ENCODE data around the gene DOK5.
A peak's percentile ranks its signal among the peaks of the same experiment; 100 is the strongest.

The DOK5 gene

DNA sequence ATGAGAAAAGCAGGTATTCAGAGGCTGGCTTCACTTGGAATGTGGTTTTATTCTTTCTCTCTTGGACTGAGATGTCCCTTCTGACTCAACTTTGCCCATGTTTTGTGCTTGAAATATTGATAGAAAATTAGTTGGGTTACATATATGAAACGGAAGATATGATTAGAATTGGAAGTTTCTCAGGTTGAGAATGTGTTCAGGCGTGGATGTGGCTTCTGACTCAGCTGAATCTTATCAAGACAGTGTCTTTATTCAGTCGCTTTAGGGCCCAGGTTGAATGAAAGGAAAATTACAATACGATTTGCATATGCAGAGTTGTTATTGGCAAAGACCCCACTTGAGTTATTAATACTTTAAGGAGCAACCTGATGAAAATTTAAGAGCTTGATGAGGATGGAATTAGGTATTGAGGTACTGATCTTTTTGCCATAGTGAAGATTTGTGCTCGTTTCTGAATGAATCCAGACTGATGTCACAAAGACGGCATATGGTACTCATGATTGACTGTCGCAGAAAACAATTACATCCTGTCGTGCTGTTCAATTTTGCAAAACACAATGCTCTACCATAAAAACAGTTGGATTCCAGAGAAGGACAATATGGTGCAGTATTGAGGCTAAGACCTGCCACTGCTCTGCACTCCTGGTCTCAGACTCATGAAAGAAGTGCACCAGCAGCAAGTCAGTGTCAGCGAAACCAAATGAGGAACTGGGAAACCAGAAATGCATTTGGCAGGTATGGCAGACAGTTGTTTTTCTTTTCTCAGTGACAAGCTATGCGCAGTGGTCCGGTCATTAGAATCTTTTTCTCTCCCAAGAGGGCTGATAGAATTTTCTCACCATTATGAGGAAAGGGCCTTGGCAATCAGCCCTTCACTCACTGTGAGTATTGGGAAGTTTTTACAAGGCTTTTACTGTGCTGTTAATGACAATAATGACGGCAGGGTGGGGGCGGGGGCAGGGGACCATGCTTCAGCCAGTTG lies 158.3 kb downstream of the DOK5 start:
- TF ChIP-seq POLR2A (IDR thresholded peaks at IDR 0.05; ENCODE audit: low read depth, low read length) = no peak
- no peak for DNase-seq (ENCODE audit: insufficient read length, low spot score)
- no peak for FAIRE-seq

DNA sequence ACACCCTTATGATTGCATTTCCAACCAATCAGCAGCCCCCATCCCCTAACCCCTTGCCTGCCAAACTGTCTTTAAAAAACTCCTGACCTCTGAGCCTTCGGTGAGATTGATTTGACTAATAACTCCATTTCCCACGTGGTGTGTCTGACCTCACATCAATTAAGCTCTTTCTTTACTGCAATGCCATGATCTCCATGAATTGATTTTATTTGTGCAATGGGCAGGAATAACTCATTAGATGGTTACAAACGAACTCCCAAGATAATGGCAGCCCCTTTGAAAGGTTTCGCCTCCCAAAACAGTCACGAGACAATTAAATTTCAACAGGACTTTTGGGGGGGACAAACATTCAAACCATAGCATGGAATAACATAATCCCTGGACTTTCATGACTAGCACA lies 161.2 kb downstream of the DOK5 start:
- FAIRE-seq (no peak), DNase-seq (ENCODE audit: insufficient read length, low spot score) (no peak)
- TF ChIP-seq POLR2A (IDR thresholded peaks at IDR 0.05; ENCODE audit: low read depth, low read length) = no peak

DNA sequence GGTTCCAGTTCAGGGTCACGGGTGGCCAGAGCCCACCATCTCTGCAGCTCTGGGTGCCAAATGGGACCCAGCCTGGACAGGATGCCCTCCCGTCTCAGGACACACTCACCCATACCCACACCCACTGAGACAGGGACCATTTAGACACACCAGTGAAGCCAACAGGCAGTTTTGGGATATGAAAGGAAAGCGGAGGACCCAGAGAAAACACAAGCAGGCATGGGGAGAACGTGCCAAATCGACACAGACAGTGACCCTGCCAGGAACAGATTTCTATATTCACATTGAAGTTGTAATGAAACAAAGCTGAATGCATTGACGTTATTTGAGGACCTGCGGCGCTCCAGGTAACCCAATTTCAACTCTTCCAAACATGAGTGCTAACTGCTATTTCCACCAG lies 164.5 kb downstream of the DOK5 start:
- DNase-seq (ENCODE audit: insufficient read length, low spot score) = no peak
- FAIRE-seq = no peak
- TF ChIP-seq POLR2A (IDR thresholded peaks at IDR 0.05; ENCODE audit: low read depth, low read length) = no peak

DNA sequence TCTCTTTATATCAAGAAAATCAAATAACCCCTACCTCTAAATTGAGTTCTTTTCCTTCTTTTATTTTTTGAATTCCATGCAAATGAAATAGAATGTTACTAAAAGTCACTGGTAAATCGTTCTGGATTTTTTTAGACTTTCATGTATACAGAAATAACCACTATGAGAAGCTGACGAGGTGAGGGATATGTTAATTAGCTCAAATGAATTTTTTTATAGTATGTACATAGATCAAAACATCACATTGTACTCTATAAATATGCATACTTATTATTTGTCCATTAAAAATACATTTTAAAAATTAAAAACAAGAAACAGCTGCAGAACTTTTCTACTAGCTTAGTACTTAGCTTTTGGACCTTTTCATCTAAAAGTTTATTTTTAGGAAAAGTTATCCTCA lies 165.4 kb downstream of the DOK5 start:
- DNase-seq (ENCODE audit: insufficient read length, low spot score) (no peak), FAIRE-seq (no peak)
- no peak for TF ChIP-seq POLR2A (IDR thresholded peaks at IDR 0.05; ENCODE audit: low read depth, low read length)

DNA sequence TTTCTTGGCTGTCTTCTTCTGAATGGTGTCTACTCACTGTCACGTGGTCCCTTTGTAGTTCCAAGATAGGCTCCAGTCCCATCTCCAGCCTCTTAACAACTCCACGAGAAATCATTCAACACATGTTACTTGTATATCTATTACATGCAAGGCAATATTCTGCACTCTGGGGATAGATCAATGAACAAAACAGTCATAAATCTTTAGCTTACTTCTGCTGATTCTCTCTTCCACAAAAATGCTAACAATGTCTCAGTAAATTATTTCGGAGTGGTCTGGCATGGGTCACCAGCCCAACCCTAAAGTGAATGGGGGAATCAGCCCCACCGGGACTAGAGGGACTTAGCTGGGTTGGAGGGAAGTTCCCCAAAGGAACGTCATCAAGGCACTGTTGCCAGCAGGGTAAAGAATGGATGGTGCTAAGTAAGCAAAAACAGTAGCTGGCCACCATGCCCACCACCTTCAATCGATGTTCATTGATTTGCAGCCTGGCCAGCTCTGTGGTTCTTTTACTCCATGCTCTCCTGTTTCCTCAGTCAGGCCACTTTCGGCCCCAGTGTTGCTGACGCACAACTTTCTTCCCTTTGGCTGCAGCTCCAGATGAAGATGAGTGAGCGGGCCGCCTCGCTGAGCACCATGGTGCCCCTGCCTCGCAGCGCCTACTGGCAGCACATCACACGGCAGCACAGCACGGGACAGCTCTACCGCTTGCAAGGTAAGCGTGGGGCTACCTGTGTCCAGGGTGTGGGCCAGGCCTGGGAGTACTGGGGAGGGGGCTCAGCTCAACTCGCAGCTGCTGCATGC lies 167.7 kb downstream of the DOK5 start:
- DNase-seq (ENCODE audit: insufficient read length, low spot score) (no peak), FAIRE-seq (no peak)
- no peak for TF ChIP-seq POLR2A (IDR thresholded peaks at IDR 0.05; ENCODE audit: low read depth, low read length)

DNA sequence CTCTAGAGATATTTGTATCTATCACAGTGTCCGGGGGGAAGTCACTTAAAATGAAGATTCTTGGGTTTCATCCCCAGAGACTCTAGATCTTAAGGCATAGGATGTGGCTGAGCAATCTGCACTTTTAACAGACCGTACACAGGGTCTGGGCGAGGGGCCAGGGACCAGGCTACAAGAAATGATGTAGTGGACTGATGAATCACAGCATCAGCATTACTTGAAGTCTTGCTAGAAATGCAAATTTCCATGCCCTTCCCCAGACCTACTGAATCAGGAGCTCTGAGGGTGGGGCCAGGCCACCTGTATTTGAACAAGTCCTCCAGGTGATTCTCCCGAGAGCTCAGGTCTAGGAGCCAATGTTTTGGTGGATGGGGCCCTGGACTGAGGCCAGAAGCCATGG lies 168.4 kb downstream of the DOK5 start:
- FAIRE-seq = no peak
- no peak for TF ChIP-seq POLR2A (IDR thresholded peaks at IDR 0.05; ENCODE audit: low read depth, low read length)
- DNase-seq (ENCODE audit: insufficient read length, low spot score) = no peak

DNA sequence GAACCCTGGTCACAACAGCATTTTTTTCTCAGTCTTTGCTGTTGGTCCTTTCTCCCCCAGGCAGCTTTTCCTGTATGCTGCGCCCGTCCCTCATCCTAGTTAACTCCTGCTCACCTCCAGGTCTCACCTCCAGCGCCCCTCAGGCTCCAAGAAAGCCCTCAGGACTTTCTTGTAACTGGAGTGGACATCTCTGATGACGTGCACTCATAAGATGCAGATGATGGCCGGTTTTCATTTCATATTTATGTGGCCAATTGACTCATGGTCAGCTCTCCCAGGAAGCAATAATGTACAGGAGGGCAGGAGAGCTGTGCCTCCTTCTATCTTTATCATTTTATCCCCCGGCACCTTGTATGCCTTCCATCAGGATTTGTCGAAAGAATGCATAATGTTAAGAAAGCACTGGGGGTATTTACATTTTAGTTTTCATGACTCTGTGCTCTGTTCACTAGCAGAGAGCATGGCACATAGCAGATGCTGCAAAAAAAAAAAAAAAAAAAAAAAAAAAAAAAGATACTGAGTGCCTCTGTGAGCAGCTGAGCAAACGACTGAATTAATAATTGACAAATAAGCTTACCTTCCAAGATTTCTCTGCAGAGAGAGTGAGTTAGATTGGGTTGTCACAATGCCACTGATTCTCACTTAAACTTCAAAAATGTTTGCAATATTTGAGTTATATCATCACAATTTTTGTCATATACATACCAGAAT lies 170.2 kb downstream of the DOK5 start:
- DNase-seq (ENCODE audit: insufficient read length, low spot score) (no peak), FAIRE-seq (no peak)
- TF ChIP-seq POLR2A (IDR thresholded peaks at IDR 0.05; ENCODE audit: low read depth, low read length) = no peak

DNA sequence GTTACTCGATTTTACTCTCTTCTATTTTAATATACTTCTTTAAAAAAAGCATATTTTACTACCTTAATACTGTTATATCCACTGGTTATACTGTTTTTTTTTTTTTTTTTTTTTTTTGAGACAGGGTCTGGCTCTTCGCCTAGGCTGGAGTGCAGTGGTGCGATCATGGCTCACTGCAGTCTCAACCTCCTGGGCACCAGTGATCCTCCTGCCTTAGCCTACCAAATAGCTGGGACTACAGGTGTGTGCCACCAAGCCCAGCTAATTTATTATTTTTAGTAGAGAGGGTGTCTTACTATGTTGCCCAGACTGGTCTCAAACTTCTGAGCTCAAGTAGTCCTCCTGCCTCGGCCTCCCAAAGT lies 170.7 kb downstream of the DOK5 start:
- FAIRE-seq (no peak), DNase-seq (ENCODE audit: insufficient read length, low spot score) (no peak)
- no peak for TF ChIP-seq POLR2A (IDR thresholded peaks at IDR 0.05; ENCODE audit: low read depth, low read length)

DNA sequence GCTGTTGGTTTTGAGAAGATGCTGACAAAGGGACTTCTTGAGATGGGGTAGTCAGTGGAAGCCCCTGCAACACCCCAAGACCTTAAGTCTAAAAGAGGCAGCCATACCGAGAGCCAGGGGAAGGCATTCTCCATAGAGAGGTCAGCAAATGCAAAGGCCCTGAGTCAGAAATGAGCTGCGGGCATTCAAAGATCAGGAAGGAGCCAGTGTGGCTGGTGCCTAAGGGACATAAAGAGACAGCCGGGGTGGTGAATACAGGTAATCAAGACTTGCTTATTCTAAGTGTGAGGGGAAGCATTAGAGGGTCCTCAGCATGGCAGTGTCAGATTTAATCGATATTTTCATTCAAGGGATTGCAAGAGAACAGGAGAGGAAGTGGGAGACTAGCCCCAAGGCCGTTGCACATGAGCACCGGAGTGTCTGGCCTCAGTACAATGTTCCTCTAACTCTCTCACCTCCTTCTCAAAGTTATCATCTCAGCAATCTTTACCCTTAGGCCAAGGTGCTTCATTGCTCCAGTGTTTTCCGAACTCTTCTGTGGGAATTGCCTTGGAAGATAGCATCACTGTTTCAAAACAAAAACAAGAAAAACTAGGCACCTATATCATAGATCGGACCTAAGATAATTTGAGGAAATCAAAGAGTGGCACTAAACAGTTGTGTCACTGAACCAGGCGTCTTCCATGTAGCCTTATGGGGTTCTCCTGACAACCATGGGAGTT lies 173.2 kb downstream of the DOK5 start:
- FAIRE-seq (no peak), DNase-seq (ENCODE audit: insufficient read length, low spot score) (no peak)
- TF ChIP-seq POLR2A (IDR thresholded peaks at IDR 0.05; ENCODE audit: low read depth, low read length) = no peak

DNA sequence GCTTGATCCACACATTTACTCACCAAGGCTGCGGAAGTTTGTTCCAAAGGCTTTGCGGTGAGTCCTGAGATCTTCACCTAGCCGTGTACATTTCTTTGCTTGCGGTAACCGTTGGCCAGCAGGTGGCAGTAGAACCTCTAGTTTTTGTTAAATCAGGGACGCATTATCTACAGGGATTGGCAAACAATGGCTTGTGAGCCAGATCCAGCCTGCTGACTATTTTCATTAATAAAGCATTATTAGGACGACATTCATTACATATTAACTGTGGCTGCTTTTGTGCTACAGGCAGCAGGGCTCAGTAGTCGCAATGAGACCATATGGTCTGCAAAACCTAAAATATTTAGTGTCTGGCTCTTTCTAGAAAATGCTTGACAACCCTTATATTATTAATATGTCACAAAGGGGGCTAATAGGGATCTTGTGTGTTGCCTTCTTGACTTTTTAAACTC lies 174.1 kb downstream of the DOK5 start:
- FAIRE-seq = peak; percentile 41
- no peak for TF ChIP-seq POLR2A (IDR thresholded peaks at IDR 0.05; ENCODE audit: low read depth, low read length)

DNA sequence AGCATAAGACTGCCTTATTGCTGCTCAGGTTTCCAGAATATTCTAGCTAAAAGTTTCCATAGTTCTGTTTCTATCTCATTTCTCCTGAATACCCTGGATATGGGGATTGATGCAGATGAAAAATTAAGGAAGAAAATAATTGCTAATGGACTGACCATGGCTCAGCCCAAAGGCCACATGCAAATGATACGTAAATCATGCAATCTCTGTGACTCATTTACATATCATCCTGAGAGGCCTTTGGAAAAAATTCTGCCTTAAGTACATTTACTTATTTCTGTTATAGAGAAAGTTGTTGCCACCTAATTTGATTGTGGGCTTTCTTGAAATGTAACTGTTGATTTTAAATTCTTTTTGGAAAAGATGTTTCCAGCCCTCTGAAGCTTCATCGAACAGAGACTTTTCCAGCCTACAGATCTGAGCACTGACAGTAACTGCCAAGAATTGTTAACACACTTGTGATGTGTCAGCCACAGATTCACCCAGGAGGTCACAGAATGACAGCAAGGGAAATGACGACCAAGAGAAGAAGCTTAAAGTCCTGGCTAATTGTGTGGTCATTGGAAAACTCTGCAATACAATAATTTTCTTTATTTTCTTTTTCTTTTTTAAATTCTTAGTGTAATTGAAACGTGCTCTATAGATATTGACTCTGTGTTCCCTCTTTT lies 174.8 kb downstream of the DOK5 start:
- DNase-seq (ENCODE audit: insufficient read length, low spot score) = no peak
- no peak for FAIRE-seq
- no peak for TF ChIP-seq POLR2A (IDR thresholded peaks at IDR 0.05; ENCODE audit: low read depth, low read length)

More for the DNA sequence above, 174.1 kb downstream of the DOK5 start:
- DNase-seq (ENCODE audit: insufficient read length, low spot score) = peak; percentile 31

DNA sequence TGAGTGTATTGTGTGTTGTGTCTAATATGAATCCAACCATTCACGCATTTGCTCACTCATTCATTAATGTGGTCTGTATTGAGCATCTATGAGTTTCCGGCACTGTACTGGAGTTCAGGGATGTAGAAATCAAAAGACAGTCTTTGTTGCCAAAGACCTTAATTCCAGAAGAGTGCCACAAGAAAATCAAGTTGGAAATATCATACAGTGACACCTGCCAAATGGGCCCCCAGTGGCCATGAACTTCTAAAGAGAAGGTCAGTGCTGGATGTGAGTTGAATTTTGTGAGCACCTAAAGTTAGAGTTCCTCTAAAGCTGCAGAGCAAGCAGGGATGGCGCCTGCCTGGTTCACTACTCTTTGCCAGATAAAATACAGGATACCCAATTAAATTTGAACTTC lies 175.9 kb downstream of the DOK5 start:
- no peak for TF ChIP-seq POLR2A (IDR thresholded peaks at IDR 0.05; ENCODE audit: low read depth, low read length)
- FAIRE-seq = no peak
- DNase-seq (ENCODE audit: insufficient read length, low spot score) = no peak

DNA sequence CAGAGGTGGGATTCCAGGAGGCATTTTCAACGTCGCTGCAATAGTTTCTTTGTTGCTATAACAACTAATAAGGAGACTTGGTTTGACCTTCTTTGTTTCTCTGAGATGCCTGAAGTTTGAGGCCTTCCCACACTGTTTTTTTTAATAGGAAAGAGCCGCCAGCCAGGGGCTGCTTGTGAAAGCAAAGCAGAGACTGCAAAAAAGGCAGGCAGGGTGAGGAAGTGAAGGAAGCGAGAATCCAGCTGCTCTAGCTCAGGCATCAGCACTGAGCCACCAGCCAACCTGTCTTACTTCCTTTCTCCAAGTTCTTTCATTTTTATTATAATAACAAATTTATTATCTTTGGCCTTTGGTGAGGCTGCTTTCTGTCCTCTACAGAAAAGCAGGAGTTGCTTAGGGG lies 179.1 kb downstream of the DOK5 start:
- FAIRE-seq (no peak), DNase-seq (ENCODE audit: insufficient read length, low spot score) (no peak)
- TF ChIP-seq POLR2A (IDR thresholded peaks at IDR 0.05; ENCODE audit: low read depth, low read length) = no peak
